NCI-H345 treated with DMSO at 0.1 percent for 48 hours (cell line): ENCODE measurements around the gene TECPR1.
"Not testable (repeated sequence)": the region's sequence is repeated elsewhere in the genome, so short reads cannot be mapped to it uniquely, and the experiment has no call there.

Source experiments
- DNase-seq: peaks from one replicate; lab custom pipeline; 2025; ENCODE audit not compliant: unreplicated experiment; lab: John Stamatoyannopoulos, UW

TECPR1 gene

DNA sequence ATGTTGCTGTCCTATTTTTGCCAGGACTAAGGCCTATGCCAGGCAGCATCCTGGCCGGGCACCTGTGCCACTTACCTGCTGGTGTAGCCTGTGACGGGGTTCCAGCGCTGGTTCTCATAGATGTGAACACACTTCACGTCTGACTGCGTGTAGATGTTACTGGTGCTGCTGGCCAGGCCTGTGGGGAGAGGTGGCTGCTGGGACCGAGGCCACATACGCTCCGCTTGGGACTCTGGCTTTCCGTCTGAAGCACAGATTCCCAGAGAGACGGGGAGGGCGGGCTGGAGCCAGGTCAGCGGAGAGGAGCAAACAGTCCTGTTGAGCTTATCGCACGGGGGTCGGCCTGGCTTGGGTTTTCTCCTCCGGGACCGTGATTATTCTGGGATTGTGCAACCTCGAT, 24.1 kb downstream of the TECPR1 start:
- no peak for DNase-seq

DNA sequence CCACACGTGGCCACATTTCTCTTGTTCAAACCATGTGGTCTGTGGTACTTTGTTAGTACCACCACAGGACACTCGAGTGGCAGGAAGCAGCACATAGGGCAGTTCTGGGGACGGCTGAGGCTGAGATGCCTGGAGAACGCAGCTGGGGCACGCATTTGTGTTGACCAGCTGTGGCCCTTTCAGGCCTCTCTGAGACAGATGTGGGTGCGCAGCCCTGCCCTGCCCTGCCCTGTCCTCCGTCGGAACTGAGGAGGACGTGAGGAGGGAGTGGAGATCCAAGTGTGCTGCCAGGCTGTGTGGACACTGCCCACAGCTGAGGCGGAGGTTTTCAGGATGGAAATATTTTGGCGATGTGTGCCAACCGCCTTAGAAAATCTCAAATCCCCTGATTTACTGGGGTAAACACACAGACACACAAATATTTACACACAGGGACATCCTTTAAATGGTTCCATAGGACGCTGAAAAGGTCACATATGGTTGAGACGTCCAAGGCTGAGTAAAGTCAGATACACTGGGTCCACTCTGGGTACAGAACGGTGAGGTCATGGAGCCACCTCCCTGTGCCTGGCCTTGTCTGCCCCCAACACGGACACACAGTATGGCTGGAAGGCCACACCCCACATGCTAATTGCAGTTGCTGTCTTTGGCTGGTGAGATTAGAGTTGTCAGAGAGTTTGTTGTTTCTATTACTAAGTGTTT, 26.0 kb downstream of the TECPR1 start:
- no peak for DNase-seq

DNA sequence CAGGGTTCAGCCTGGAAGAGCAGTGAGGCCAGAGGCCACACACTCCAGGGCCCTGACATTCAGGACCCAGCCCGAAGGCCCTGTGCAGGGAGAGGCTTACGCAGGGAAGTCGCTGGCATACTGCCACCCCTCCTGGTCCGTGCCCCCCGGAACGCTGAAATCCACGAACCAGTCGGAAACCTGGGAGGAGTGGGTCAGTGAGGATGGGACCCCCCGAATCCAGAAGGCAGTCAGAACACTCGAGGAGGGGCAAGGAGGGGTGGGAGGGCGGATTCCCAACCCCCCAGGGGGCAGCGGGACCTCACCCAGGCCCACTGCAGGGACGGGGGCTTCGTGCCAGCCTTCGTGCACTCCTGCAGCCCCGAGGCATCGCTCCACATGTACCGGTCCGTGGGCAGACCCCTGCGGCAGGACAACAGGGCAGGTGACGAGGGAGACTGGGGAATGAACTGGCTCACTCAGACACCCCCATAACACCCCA, 27.3 kb downstream of the TECPR1 start:
- DNase-seq: no peak

DNA sequence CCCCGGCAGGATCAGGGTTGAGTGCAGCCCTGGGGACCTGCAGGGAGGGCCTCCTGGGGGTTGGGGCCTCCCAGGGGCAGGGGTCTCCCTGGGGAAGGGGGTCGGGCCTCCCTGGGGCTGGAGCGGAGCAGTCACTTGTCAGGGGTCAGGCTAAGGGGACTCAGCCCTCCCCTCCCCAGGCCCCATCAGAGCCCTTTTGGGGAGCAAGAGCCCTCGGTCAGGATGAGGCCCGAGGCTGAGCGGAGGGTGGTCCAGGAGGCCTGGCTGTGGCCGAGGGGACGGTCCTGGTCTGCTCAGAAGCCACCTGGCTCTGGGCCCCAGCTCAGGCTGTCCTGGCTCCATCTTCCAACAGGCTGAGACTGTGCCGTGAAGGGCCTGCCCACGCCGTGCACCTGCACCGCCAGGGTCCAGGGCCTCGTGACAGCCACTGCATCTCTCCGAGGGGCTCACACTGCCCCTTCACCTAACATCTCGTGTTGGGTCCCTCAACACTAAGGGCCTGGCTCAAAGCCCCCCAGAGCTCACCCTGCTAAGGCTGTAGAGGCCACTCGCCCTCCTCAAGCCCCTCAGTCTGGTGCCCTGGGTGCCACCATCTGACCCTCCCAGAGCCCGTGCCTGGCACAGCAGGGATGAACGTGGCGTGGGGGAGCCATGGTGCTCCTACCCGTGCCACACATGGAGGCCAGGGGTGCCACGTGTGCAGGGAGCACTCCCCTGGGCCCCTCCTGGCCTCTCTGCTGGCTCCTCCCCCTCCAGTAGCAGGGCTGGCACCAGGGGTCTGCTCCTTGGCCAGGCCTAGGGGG, 27.9 kb downstream of the TECPR1 start:
- DNase-seq: no peak

DNA sequence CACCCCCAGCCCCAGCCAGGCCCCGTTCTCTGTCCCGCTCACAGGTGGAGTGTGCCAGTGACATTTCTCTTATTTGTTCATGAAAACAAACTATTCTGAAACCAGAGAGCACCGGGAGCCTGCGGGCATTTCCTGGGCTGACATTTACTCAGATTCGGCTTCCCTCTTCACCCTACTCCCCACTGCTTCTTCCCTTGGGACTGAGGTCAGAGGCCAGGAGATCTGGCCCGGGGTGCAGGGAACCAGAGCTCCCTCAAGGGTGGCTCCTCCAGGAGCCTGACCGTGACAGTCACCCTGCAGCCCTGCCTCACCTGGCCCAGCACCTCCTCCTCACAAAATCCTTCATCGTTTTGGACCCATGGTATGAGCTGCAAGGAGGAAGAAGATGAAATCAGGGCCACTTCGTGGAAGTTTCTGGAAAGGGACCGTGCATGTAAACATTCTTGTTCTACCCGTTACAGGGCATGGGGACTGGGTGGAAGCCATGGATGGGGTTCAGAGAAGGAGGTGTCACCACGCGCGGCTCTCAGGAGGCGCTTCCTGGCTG, 28.6 kb downstream of the TECPR1 start:
- no peak for DNase-seq

DNA sequence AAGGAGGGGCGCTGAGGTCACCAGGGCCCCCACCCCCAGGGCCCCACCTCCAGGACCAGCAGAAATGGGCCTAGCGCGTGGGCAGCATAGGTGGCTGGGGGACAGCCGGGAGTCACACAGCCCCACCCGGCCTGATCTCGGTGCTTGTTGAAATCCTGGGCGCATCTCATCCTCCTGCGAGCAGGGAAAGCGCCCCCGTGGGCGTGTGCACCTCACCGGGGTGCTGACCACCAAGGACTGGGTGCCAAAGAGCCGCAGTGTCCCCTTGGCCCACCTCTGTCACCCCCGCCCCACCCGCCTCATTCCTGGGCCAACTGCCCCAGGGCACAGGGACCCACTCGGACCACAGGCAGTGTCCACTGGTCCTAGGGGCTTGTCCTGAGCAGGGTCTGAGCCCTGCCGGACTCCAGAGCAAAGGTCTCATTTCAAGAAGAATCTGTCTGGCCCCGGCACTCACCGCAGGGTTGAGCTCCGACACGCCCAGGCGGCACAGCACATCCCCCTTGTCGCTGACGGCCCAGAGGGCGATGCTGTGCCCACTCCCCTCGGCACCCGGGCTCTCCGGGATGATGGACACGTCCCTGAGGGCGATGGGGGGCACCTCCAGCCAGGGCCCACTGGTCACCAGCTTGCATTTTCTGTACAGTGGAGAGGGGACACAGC, 29.4 kb downstream of the TECPR1 start:
- no peak for DNase-seq

DNA sequence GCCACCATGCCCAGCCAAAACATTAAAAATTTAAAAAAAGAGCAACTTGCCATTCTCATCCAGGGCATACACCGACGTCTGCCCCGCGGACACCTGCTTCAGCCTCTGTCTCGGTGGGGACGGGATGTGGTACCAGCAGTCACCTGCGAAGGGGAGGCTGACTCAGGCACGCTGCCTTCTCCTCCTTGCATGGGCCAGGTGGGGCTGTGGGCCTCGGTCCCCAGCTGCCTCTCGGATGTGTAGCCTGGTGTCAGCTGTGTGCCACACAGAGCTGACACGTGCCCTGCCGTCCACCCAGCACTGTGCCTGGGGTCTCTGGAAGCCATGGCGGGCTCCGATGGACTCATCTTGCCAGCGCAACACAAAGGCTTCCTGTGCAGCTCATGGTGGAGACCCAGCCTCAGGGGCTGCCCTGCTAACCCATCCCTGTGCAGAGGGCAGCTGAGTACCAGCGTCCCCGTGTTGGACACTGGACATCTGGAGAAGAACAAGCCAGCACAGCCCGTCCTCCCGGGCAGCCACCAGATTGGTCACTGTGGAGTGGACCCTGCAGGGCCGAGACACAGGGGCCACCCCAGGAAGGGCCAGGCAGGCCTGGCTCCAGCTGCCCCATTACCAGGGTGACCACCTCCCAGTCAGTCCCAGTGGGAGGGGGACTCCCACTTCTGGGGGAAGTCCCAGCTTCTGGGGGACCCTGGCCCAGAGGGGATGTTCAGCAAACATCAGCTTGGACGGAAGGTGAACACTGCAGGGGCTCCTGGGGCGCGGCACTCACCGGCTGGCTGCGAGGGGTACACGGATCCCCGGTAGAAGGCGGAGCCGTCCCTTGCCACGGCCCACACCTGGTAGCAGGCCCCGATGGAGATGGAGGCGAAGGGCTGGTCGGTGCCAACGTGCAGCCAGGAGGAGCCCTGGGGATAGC, 30.2 kb downstream of the TECPR1 start:
- no peak for DNase-seq

DNA sequence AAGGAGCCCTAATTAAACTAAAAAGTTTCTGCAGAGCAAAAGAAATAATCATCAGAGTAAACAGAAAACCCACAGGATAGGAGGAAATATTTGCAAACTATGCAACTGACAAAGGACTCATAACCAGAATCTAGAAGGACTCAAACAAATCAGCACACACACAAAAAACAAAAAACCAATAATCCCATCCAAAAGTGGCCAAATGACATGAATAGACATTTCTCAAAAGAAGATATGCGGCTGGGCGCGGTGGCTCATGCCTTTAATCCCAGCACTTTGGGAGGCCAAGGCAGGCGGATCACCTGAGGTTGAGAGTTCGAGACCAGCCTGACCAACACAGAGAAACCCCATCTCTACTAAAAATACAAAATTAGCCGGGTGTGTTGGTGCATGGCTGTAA, 32.6 kb downstream of the TECPR1 start:
- DNase-seq: not testable (repeated sequence)

DNA sequence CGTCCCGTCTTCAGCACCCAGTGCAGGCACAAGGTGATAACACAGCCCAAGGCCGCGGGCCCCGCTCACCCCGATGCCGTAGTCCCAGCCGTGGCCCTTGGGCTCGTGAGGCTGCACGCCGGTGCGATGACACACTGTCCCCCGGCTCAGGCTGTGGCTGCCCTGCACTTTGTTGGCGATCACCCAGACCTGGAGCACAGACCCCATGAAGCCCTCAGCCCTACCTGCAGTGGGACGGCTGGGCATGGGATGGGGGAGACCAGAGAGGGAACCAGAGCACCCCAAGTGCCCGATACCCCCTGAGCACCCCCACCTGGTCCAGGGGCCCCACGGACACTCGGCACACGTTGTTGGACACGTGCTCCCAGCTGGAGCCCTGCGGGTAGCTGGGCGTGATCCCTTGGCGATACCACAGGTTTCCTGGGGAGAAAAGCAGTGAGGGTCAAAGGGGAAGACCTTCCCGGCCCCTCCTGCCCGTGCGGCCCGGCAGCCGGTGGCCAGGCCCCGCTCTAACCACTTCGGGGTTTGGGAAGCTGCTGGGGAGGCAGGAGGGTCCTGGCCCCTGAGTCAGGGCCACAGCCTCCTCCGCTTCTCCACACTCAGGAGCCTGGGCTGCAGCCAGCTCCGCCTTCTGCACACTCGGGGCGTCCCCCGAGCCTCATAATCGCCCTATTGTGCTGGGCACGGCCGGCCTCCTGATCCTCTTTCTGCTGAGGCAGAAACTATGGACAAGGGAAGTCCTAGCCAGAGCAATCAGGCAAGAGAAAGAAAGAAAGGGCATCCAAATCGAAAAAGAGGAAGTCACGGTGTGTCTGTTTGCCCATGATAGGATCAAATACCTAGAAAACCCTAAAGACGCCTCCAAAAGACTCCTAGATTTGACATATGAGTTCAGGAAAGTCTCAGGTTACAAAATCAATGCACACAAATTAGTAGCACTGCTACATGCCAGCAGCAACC, 34.1 kb downstream of the TECPR1 start:
- DNase-seq: no peak

DNA sequence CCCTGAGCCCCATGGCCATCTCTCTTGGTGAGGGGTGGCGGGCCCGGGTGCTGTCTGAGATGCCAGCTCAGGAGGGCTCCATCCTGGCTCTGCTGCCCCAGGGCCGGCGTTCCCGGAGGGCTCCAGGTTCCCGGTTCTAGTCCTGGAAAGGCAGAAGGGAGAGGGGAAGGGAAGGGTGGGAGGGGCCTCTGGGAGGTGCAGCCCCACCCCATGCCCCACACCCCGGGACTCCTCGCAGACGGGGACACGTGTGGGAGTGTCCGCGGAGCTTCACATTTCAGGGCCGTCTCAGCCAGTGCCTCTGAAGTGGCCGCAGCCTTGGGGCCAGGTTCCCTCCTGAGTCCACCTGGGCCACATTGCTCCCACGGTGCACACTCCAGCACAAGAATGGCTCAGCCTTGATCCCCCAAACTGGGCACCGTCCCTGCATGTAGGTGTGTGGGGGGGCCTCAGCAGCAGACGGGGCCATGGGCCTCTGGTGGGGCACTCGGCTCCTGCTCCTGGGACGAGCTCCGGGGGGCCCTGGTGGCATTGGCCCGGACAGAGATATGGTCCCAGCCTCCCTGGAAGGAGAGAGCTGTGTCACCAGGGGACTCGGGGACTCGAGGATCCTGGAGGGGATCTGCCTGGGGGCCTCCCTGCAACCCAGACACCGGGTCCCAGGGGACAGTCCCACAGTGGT, 35.0 kb downstream of the TECPR1 start:
- DNase-seq: no peak

DNA sequence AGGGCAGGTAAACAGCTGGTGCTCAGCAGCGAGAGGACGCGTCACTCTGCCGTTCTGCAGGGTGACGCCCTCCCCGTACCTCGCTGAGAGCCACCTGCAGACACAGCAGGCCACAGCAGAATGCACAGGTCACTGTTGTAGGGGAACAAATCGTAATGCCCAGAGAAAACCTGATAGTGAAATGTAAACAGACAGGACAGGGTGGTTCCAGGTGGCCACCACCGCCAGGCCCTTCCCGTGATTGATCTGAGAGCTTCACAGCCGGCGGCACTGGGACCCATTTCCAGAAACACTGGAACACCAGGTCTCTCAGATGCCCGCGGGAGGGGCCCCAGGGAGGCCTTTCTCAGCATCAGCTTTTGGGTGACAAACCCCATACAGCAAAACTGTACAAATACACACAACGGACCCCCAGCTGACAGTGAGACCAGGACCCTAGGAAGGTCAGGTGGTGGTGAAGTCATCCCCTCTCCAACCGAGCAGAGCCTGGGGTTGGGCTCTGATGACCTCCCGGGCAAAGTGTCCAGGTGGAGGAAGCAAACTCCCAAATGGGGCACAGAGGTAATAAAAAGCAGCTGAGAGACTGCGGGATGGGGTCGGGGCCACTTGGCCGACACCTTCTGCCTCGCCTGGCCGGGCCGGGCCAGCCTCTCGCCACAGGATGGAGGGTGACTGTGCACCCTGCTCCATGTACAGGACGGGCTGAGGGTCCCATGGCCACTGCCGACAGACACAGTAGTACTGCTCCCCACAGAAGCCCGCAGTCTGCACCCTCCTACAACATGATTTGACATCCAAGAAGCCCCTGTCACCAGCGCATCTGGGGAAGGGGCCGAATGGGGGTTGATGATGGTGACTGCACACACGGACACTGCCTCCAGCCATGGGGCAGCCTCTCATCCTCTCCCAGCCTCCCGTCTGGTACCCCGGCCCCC, 36.2 kb downstream of the TECPR1 start:
- DNase-seq: no peak

DNA sequence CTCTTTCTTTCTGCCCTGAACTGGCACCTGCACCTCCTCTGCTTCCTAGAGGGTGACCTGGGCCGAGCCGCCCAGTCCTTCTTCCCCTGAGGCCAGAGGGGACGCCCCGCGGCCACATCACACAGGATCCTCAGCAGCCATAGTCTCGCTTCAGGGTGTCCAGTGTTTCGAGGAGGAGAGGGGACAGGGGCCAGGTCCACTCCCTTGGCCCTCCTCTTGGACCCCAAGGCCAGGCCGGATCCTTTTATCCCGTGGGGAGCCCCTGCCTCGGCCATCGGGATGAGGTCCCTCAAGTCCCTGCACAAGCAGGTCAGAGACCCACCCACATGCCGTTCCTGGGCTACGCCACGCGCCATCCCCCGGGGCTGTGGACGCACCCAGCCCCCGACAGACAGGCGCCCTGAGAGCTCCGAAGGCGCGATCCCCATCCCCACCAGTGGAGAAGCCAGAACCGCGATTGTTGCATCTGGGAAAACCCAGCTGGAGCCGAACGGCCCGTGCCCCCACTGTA, 37.2 kb downstream of the TECPR1 start:
- DNase-seq: no peak

DNA sequence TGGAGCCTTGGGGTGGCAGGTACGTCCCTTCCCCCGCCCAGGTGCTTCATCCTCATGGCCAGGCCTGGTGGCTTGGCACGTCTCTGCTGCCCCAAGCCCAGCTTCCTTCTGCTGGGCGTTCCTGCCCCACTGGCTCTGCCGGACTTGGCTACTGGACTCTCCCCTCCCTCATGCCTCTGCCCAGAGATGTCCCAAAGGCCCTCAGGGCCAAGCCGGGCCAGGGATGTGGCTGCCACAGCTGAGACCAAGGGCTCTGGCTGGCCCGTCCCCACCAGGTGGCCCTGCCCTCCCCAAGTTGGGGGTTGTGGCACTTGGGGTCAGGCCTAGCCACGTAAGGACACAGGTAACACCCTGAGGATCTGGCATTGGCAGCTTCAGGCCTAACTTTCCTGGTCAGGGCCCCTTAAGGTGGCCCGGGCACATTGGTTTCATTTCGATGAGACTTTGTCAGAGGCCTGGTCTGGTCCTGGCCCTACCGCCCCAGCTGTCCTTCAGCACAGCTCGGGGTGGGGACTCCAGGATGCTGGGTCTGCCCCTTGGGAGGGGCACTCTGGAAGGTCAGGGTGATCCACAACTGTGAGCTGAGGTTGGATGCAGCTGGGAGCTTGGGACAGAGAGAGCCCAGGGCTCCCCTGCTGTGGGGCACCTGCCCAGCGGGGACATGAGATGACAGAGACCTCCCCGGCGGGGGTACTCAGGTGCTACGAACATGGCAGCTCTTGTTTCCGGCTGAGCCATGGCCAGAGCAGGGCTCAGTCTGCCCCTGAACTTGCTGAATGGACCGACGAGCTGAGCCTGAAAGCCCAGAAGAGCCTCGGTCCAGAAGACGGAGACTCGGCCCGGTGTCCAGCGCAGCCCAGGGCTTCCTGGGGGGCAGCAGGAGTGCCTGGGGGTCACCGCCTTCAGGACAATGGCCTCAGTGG, 37.9 kb downstream of the TECPR1 start:
- no peak for DNase-seq

DNA sequence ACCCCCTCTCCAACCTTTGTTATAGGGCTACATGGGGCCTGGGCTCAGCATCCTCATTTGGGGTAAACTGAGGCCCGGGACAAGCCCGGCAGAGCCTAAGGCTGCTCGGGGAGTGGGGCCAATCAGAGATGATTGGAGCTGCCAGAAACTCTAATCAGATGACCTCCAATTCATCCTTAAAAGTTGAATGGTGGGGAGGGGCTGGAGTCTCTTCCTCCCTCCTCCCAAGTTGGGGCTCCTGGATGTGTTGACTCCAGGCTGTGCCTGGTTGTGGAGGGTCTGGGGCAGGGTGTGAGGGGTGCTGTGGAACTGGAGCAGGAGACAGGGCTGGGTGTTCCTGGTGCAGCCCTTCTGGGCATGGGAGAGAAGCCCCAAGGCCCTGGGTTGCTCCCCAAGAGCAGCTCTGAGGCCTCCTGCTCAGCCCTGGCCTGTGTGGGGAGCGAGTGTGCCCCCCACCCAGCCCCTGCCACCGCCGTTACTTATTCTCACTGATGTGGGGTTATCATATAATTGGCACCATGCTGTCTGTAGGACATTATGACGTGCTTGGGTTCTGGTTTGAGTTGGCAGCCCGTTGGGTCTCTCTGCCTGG, 38.6 kb downstream of the TECPR1 start:
- no peak for DNase-seq

DNA sequence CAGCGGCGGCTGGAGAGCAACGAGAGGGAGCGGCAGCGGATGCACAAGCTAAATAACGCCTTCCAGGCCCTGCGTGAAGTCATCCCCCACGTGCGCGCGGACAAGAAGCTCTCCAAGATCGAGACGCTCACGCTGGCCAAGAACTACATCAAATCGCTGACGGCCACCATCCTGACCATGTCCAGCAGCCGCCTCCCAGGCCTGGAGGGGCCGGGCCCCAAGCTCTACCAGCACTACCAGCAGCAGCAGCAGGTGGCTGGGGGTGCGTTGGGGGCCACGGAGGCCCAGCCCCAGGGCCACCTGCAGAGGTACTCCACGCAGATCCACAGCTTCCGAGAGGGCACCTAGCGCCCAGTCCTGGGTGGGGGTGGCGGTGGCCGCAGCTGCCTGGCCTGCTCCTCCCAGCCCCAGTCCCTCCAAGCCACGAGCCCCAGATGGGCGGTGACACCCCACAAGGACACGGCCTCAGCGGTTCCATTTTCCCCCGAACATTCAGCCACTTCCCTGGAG, 39.4 kb downstream of the TECPR1 start:
- no peak for DNase-seq
